PC-9 (cell line): ENCODE measurements around the gene SPTB.

ENCODE experiments used
- CTCF ChIP-seq: fragments of 200-600 bp; sonication (generic); conservative IDR thresholded peaks from 2 replicates; pipeline ENCODE4 v1.6.1; 2017; ENCODE audit warnings: mixed run types, antibody characterized with exemption, mild to moderate bottlenecking, moderate library complexity
- EZH2 ChIP-seq: fragments of 200-600 bp; sonication (generic); IDR thresholded peaks from 2 replicates; pipeline ENCODE4 v1.8.0; 2017; ENCODE audit warnings: antibody characterized with exemption, low read depth

GRCh38 chr14:64817631-64818030, 62.1 kb downstream of the SPTB start:
- no peak for TF ChIP-seq EZH2
- no peak for TF ChIP-seq CTCF
